GM10248 (cell line): ENCODE data around the gene ZNF155.

Experiments
- CTCF ChIA-PET: fragments of 300-600 bp; sonication (Branson Sonifier 250); formaldehyde crosslinking; extraction: SDS; loops from one replicate; lab custom pipeline; 2021; ENCODE audit warnings: antibody characterized with exemption; lab: Yijun Ruan, JAX
- POLR2A ChIA-PET: fragments of 350-650 bp; sonication (Branson Sonifier 250); formaldehyde crosslinking; extraction: SDS; loops from one replicate; lab custom pipeline; 2020; ENCODE audit warnings: antibody characterized with exemption; lab: Yijun Ruan, JAX
- DNase-seq: peaks from one replicate; pipeline ENCODE4 v3.0.0; 2012; ENCODE audit errors: extremely low spot score
- TF ChIP-seq, protein P1 (sequence below): IDR thresholded peaks from 2 replicates; pipeline ENCODE4 v1.5.1; 2012; ENCODE audit warnings: mild to moderate bottlenecking, low read depth; ENCODE audit errors: extremely low read depth, missing control alignments, control extremely low read depth

The ZNF155 gene

GRCh38 chr19:44002566-44003460 is 18.8 kb downstream of the ZNF155 start, which contains the start of gene ZNF230:
TSS of gene ZNF230 (plus strand) at chr19:44002957. CDS start at chr19:44007079, 4,122 bp downstream.
- DNase-seq, result peak; percentile 87
- TF ChIP-seq, protein P1, sequence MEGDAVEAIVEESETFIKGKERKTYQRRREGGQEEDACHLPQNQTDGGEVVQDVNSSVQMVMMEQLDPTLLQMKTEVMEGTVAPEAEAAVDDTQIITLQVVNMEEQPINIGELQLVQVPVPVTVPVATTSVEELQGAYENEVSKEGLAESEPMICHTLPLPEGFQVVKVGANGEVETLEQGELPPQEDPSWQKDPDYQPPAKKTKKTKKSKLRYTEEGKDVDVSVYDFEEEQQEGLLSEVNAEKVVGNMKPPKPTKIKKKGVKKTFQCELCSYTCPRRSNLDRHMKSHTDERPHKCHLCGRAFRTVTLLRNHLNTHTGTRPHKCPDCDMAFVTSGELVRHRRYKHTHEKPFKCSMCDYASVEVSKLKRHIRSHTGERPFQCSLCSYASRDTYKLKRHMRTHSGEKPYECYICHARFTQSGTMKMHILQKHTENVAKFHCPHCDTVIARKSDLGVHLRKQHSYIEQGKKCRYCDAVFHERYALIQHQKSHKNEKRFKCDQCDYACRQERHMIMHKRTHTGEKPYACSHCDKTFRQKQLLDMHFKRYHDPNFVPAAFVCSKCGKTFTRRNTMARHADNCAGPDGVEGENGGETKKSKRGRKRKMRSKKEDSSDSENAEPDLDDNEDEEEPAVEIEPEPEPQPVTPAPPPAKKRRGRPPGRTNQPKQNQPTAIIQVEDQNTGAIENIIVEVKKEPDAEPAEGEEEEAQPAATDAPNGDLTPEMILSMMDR, result no peak
- ChIA-PET POLR2A (no interaction called here), CTCF (interaction anchor here (0.7 to 1.2 kb wide), 3 partner anchors 14 to 92 kb away, joined by 3 read pairs; no protein-coding TSS in a partner anchor)

- ChIA-PET CTCF (interaction anchor here (0.9 to 1.2 kb wide), 2 partner anchors 25 to 92 kb away, joined by 3 read pairs; no protein-coding TSS in a partner anchor), POLR2A (no interaction called here)
- peak; percentile 29 for DNase-seq
- TF ChIP-seq, protein P1, result no peak
These were observed 19.5 kb downstream of the ZNF155 start for GRCh38 chr19:44003461-44004009.

- TF ChIP-seq, protein P1, result no peak
- CTCF ChIA-PET, result no interaction called here
- POLR2A ChIA-PET, result no interaction called here
- no peak for DNase-seq
These were observed 22.0 kb downstream of the ZNF155 start for GRCh38 chr19:44005973-44006372.

DNA sequence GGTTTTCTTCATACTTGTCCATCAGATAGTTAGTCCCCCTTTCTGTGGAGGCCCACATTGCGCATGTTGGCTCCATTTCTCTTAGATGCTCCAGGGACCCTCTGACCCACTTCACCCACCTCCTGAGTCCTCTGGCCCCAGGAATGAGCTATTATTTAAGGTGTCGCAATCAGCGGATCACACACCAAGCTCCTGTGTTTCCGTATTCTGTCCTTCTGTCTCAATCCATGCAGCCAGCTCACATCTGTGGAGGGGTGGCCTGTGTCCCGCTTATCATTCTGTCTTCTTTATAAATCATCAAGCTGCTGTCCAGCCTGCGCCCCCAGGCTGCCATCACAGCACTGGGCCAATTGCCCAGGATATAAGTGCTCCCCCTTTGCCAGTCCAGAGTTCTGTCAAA is 23.5 kb downstream of the ZNF155 start:
- TF ChIP-seq, protein P1, result no peak
- CTCF ChIA-PET, result no interaction called here
- POLR2A ChIA-PET, result no interaction called here
- DNase-seq, result no peak

GRCh38 chr19:44010468-44010867 is 26.5 kb downstream of the ZNF155 start:
- ChIA-PET CTCF (no interaction called here), POLR2A (no interaction called here)
- no peak for DNase-seq
- TF ChIP-seq, protein P1, result no peak

GRCh38 chr19:44019498-44019897 is 35.5 kb downstream of the ZNF155 start:
- CTCF ChIA-PET, result no interaction called here
- POLR2A ChIA-PET, result no interaction called here
- TF ChIP-seq, protein P1, result no peak
- DNase-seq, result no peak
